ENCODE data around the gene COBL. TPM values are rescaled to one million over a fixed set of nuclear protein-coding genes. Genes with fewer than 3 reads are reported as not detected.

Gene COBL
- total RNA-seq, 1 experiment from 2014 or later, result 49.9 TPM

DNA sequence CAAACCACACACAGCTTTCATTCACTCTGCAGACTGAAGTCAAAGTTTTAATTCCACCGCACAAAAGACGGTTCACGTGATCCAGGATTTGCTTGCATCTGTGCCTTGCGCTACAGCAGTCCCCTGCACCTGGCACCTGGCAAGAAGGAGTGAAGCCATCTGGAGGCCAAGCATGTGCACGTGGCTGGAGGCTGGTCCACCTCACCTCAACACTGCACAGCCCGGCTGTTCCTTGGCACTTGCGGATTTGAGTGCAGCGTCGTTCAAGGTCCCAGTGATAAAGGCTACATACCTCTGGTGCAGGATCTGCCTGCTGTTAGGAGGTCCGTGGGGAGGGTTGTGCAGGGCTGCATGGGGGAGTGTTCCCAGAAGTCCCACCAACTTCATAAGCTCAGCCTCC is 285.4 kb downstream of the COBL start:
- H3K27me3 Mint-ChIP-seq (ENCODE audit: unreplicated experiment), result no peaks in the 10 kb centered on the region
- intact Hi-C loops (cut with micrococcal nuclease; ENCODE audit: unreplicated experiment), result no loop called here
- no peak overlapping the region for H3K4me3 Mint-ChIP-seq (ENCODE audit: low read depth, unreplicated experiment)
- TF ChIP-seq, protein P1, sequence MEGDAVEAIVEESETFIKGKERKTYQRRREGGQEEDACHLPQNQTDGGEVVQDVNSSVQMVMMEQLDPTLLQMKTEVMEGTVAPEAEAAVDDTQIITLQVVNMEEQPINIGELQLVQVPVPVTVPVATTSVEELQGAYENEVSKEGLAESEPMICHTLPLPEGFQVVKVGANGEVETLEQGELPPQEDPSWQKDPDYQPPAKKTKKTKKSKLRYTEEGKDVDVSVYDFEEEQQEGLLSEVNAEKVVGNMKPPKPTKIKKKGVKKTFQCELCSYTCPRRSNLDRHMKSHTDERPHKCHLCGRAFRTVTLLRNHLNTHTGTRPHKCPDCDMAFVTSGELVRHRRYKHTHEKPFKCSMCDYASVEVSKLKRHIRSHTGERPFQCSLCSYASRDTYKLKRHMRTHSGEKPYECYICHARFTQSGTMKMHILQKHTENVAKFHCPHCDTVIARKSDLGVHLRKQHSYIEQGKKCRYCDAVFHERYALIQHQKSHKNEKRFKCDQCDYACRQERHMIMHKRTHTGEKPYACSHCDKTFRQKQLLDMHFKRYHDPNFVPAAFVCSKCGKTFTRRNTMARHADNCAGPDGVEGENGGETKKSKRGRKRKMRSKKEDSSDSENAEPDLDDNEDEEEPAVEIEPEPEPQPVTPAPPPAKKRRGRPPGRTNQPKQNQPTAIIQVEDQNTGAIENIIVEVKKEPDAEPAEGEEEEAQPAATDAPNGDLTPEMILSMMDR (IDR thresholded peaks at IDR 0.05; ENCODE audit: unreplicated experiment), result no peak
- H3K36me3 Mint-ChIP-seq (ENCODE audit: insufficient read depth, unreplicated experiment), result peaks cover 10% of the 10 kb centered on the region
- H3K4me1 Mint-ChIP-seq (ENCODE audit: low read depth, unreplicated experiment), result peaks cover 14% of the 10 kb centered on the region
- H3K27ac Mint-ChIP-seq (ENCODE audit: unreplicated experiment), result no peak overlapping the region
- no peaks in the 10 kb centered on the region for H3K9me3 Mint-ChIP-seq (ENCODE audit: low read depth, unreplicated experiment)
- BruUV-seq (replicated peaks), result no TSS peak
- CTCF ChIA-PET, result interaction anchor here (1.0 to 1.4 kb wide), 2 partner anchors 15 to 66 kb away, joined by 3 read pairs; no protein-coding TSS in a partner anchor
- DNase-seq, result no peak

DNA sequence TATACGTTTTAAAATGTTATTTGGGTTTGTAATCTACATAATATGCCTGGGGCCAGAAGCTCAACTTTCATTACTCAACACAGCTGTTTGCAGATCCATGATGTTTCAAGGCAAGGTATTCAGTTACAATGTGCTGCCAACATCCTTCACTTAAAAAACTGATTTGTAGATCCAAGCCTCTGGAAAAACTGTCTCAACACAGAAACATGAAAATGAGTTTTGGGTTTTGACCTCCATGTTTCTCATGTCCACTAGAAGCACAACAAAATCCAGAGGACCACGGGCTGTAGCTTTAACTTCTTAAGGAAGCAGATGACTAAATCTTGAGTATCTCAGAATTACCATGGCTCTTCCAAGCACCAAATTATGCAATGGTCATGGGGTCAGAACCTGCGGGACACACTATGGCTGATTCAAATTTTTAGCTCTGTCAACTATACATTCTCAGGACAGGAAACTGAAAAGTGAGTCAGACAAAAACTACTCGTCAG is 286.9 kb downstream of the COBL start:
- Mint-ChIP-seq H3K27me3 (ENCODE audit: unreplicated experiment) (no peaks in the 10 kb centered on the region), H3K36me3 (ENCODE audit: insufficient read depth, unreplicated experiment) (peaks cover 10% of the 10 kb centered on the region), H3K4me1 (ENCODE audit: low read depth, unreplicated experiment) (peaks cover 9% of the 10 kb centered on the region), H3K27ac (ENCODE audit: unreplicated experiment) (no peak overlapping the region), H3K9me3 (ENCODE audit: low read depth, unreplicated experiment) (no peaks in the 10 kb centered on the region), H3K4me3 (ENCODE audit: low read depth, unreplicated experiment) (no peak overlapping the region)
- DNase-seq, result no peak
- intact Hi-C loops (cut with micrococcal nuclease; ENCODE audit: unreplicated experiment), result no loop called here
- no TSS peak for BruUV-seq (replicated peaks)
- CTCF ChIA-PET, result no interaction called here
- TF ChIP-seq, protein P1 (IDR thresholded peaks at IDR 0.05; ENCODE audit: unreplicated experiment), result no peak

GRCh38 chr7:51029131-51029530 is 287.5 kb downstream of the COBL start:
- BruUV-seq (replicated peaks), result no TSS peak
- Mint-ChIP-seq H3K27me3 (ENCODE audit: unreplicated experiment) (no peaks in the 10 kb centered on the region), H3K27ac (ENCODE audit: unreplicated experiment) (no peak overlapping the region), H3K4me1 (ENCODE audit: low read depth, unreplicated experiment) (peaks cover 3% of the 10 kb centered on the region), H3K4me3 (ENCODE audit: low read depth, unreplicated experiment) (no peak overlapping the region), H3K36me3 (ENCODE audit: insufficient read depth, unreplicated experiment) (peaks cover 10% of the 10 kb centered on the region), H3K9me3 (ENCODE audit: low read depth, unreplicated experiment) (no peaks in the 10 kb centered on the region)
- no peak for DNase-seq
- intact Hi-C loops (cut with micrococcal nuclease; ENCODE audit: unreplicated experiment), result no loop called here
- CTCF ChIA-PET, result no interaction called here
- TF ChIP-seq, protein P1 (IDR thresholded peaks at IDR 0.05; ENCODE audit: unreplicated experiment), result no peak

DNA sequence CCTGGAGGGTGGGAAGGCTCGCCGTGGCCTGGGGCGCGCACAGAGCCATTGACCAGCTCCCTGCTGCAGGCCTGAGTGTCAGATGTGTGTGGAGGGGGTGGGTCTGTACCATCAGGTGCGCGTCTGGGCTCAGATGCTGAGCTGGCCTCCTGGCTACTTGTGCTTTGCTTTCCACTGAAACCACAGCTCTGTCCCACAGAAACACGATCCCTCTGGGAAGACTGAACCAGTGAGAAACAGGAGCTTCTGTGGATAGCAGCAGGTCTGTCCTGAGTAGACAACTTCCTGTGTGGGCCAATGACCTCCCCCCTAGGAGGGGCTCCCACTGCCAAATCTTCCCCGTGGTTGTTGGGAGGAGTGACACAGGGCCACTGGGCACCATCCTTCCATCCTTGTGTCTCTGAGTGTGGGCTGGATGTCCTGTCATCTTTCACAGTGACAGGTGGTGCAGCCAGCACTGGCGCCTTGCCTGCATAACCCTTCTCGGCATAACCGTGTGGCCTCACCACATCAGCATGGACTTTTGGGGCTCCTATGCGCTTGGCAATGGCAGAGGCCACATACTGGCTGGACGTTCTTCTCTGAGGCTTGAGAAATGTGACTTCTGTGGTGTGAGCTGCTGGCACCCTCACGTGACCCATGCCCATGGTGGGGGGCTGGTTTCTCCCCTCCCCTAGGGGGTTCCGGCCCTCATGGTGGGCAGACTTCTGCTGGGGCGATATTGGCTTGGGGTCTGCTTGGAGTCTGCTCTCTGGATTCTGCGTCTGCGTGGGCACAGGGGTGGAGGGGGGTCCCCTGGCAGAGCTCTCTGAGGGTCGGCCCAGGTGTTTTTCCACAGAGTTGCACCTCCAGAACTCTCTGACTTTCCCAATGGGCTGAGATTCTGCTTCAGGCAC is 288.4 kb downstream of the COBL start:
- DNase-seq, result no peak
- Mint-ChIP-seq H3K27me3 (ENCODE audit: unreplicated experiment) (no peaks in the 10 kb centered on the region), H3K9me3 (ENCODE audit: low read depth, unreplicated experiment) (no peaks in the 10 kb centered on the region), H3K4me3 (ENCODE audit: low read depth, unreplicated experiment) (no peak overlapping the region), H3K27ac (ENCODE audit: unreplicated experiment) (peak overlapping the region; percentile 39), H3K4me1 (ENCODE audit: low read depth, unreplicated experiment) (no peaks in the 10 kb centered on the region), H3K36me3 (ENCODE audit: insufficient read depth, unreplicated experiment) (peaks cover 10% of the 10 kb centered on the region)
- CTCF ChIA-PET, result no interaction called here
- TSS peak; percentile 83 for BruUV-seq (replicated peaks)
- intact Hi-C loops (cut with micrococcal nuclease; ENCODE audit: unreplicated experiment), result no loop called here
- TF ChIP-seq, protein P1 (IDR thresholded peaks at IDR 0.05; ENCODE audit: unreplicated experiment), result no peak

Measured in Calu3 (cell line).